ENCODE data around the gene ERAL1. TPM values are rescaled to one million over a fixed set of nuclear protein-coding genes. Genes with fewer than 3 reads are reported as not detected.

Gene ERAL1
- total RNA-seq, 2 experiments from 2014 or later = 30.8 to 58.0 TPM

GRCh38 chr17:28899212-28899815 is 44.5 kb downstream of the ERAL1 start:
- CTCF ChIA-PET (ENCODE audit: unreplicated experiment) = interaction anchor here (0.6 kb wide), 1 partner anchor 33 kb away, joined by 3 read pairs; no protein-coding TSS in a partner anchor
- H3K9me3 ChIP-seq (ENCODE audit: low read length) = no peaks in the 10 kb centered on the region
- intact Hi-C loops (cut with micrococcal nuclease; ENCODE audit: unreplicated experiment) = no loop called here

DNA sequence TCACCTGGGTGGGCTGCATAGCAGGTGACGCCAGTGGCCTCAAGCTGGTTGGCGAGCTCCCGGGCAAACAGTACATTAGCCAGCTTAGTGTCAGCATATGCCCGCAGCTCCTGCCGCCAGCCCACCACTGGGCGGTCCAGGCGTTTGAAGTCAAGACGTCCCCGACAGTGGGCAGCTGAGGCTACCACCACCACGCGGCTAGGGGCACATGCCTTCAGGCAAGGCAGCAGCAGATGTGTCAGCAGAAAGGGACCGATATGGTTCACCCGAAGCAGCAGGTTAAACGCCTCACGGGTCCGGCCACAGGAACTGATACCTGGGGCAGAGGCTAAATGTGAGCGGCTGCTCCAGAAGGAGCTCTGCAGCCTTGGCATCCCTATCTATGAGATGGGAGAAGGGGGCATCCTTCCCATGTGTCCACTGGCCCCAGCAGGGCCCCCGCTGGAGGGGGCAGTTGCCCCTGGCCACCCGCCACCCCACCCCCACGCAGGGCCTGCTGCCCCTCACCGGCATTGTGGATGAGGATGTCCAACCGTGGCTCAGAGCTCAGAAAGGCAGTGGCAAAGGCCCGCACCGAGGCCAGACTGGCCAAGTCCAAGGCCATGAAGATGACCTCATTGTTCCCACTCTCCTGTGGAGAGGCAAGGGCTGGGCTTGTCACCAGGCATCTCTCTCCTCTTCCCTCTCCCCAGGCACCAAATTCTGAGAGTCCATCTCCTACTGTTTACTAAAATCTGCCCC is 46.3 kb downstream of the ERAL1 start:
- BruUV-seq (replicated peaks) = no TSS peak

More at GRCh38 chr17:28899212-28899815, 44.5 kb downstream of the ERAL1 start:
- H3K9me2 ChIP-seq (ENCODE audit: insufficient read depth, low read length) = no peaks in the 10 kb centered on the region
- POLR2A ChIA-PET = interaction anchor here (1.5 to 1.9 kb wide), 2 partner anchors 57 to 171 kb away, joined by 4 to 8 read pairs; partner anchors contain the start of genes FAM222B and NEK8
- peaks cover 41% of the 10 kb centered on the region for H3K79me2 ChIP-seq (ENCODE audit: insufficient read depth, low read depth, low read length)
- H4K20me1 ChIP-seq (ENCODE audit: insufficient read depth, low read length) = no peaks in the 10 kb centered on the region
- no peak for DNase-seq (ENCODE audit: low spot score)
- no peak overlapping the region for H3K4me2 ChIP-seq (ENCODE audit: low read length)
- no peak for TF ChIP-seq CTCF (conservative IDR thresholded peaks at IDR 0.05; ENCODE audit: low read length)
- TF ChIP-seq EZH2phosphoT487 (IDR thresholded peaks at IDR 0.05; ENCODE audit: borderline replicate concordance, low read depth, low read length) = no peak
- no TSS peak for BruUV-seq (replicated peaks)
- H2AFZ ChIP-seq (ENCODE audit: low read length) = no peak overlapping the region
- H3K4me1 ChIP-seq (ENCODE audit: insufficient read depth, low read length, poor library complexity, severe bottlenecking) = peaks cover 53% of the 10 kb centered on the region
- no peak overlapping the region for H3K4me3 ChIP-seq (ENCODE audit: low read depth, low read length, poor library complexity, severe bottlenecking)
- peaks cover 27% of the 10 kb centered on the region for H3K36me3 ChIP-seq (ENCODE audit: insufficient read depth, low read length)
- no peak overlapping the region for H3K27ac ChIP-seq (ENCODE audit: low read depth, low read length, poor library complexity, severe bottlenecking)

More for the DNA sequence above, 46.3 kb downstream of the ERAL1 start:
- Histone ChIP-seq H3K36me3 (ENCODE audit: insufficient read depth, low read length) (peaks cover 31% of the 10 kb centered on the region), H3K79me2 (ENCODE audit: insufficient read depth, low read depth, low read length) (peaks cover 25% of the 10 kb centered on the region), H3K4me3 (ENCODE audit: low read depth, low read length, poor library complexity, severe bottlenecking) (peak overlapping the region; percentile 77), H3K4me2 (ENCODE audit: low read length) (peak overlapping the region; percentile 90), H3K4me1 (ENCODE audit: insufficient read depth, low read length, poor library complexity, severe bottlenecking) (peaks cover 35% of the 10 kb centered on the region), H4K20me1 (ENCODE audit: insufficient read depth, low read length) (no peaks in the 10 kb centered on the region), H2AFZ (ENCODE audit: low read length) (no peak overlapping the region), H3K9me2 (ENCODE audit: insufficient read depth, low read length) (no peaks in the 10 kb centered on the region), H3K9me3 (ENCODE audit: low read length) (no peaks in the 10 kb centered on the region), H3K27ac (ENCODE audit: low read depth, low read length, poor library complexity, severe bottlenecking) (peak overlapping the region; percentile 80)
- CTCF ChIA-PET (ENCODE audit: unreplicated experiment) = interaction anchor here (1.1 to 1.6 kb wide), 2 partner anchors 9 to 173 kb away, joined by 3 to 5 read pairs; partner anchors contain the start of gene NEK8
- TF ChIP-seq EZH2phosphoT487 (IDR thresholded peaks at IDR 0.05; ENCODE audit: borderline replicate concordance, low read depth, low read length) (no peak), CTCF (conservative IDR thresholded peaks at IDR 0.05; ENCODE audit: low read length) (no peak)
- intact Hi-C loops (cut with micrococcal nuclease; ENCODE audit: unreplicated experiment) = no loop called here
- POLR2A ChIA-PET = interaction anchor here (1.0 kb wide), 1 partner anchor 50 kb away, joined by 3 read pairs; the partner anchor contains the start of gene PHF12
- peak; percentile 48 for DNase-seq (ENCODE audit: low spot score)

All from OCI-LY7 (cell line).